Measurements from ENCODE around the gene SCAF11.
"Not testable (repeated sequence)": the region's sequence is repeated elsewhere in the genome, so short reads cannot be mapped to it uniquely, and the experiment has no call there.

Gene SCAF11

GRCh38 chr12:45990468-45991283 is at the start of gene SCAF11:
Gene SCAF11 (minus strand): TSS chr12:45990574. CDS start chr12:45964167, 26,407 bp downstream.
- DNase-seq, result peak; percentile 99

- DNase-seq, result not testable (repeated sequence)
These were observed 46.7 kb upstream of the SCAF11 start for GRCh38 chr12:46037066-46037465.

- no peak for DNase-seq
These were observed 36.8 kb upstream of the SCAF11 start for GRCh38 chr12:46027172-46027571.

GRCh38 chr12:46024099-46024498 is 33.7 kb upstream of the SCAF11 start:
- no peak for DNase-seq

GRCh38 chr12:46020768-46021167 is 30.4 kb upstream of the SCAF11 start:
- DNase-seq, result no peak

GRCh38 chr12:46018712-46019111 is 28.3 kb upstream of the SCAF11 start:
- DNase-seq, result not testable (repeated sequence)

- DNase-seq, result not testable (repeated sequence)
These were observed 27.5 kb upstream of the SCAF11 start for GRCh38 chr12:46017866-46018375.

- DNase-seq, result no peak
These were observed 15.4 kb upstream of the SCAF11 start for GRCh38 chr12:46005823-46006222.

GRCh38 chr12:46005151-46005797 is 14.9 kb upstream of the SCAF11 start:
- DNase-seq, result no peak

- DNase-seq, result no peak
These were observed 14.3 kb upstream of the SCAF11 start for GRCh38 chr12:46004715-46005114.

GRCh38 chr12:46000076-46000475 is 9.7 kb upstream of the SCAF11 start:
- DNase-seq, result not testable (repeated sequence)

GRCh38 chr12:45994736-45995135 is 4.4 kb upstream of the SCAF11 start:
- DNase-seq, result no peak

- DNase-seq, result peak; percentile 82
These were observed 1.2 kb upstream of the SCAF11 start for GRCh38 chr12:45991284-45992249.

GRCh38 chr12:45989721-45990467 is 480 bp downstream of the SCAF11 start:
- peak; percentile 22 for DNase-seq

GRCh38 chr12:45989287-45989686 is 1.1 kb downstream of the SCAF11 start:
- no peak for DNase-seq

GRCh38 chr12:45988264-45988663 is 2.1 kb downstream of the SCAF11 start:
- no peak for DNase-seq

- DNase-seq, result no peak
These were observed 3.0 kb downstream of the SCAF11 start for GRCh38 chr12:45987340-45987727.

- DNase-seq, result no peak
These were observed 3.6 kb downstream of the SCAF11 start for GRCh38 chr12:45986641-45987339.

GRCh38 chr12:45981075-45981837 is 9.1 kb downstream of the SCAF11 start:
- no peak for DNase-seq

- DNase-seq, result no peak
These were observed 9.8 kb downstream of the SCAF11 start for GRCh38 chr12:45980540-45980939.

GRCh38 chr12:45978108-45978507 is 12.3 kb downstream of the SCAF11 start:
- no peak for DNase-seq

Data from NCI-H2029 (cell line).